Activated naive CD8-positive, alpha-beta T cell treated with anti-CD3 and anti-CD28 coated beads, Interleukin-2, amount 10 ng/mL, durations not matched to agents 7 days and 5 days (primary cell): Measurements from ENCODE around the gene KCNMA1. TPM values are rescaled to one million over a fixed set of nuclear protein-coding genes. Genes with fewer than 3 reads are reported as not detected.

Source experiments
- ATAC-seq: fragments of 150-1000 bp; cut with Tn5 transposase; one replicate; pipeline ENCODE4 v1.10.0; 2021; ENCODE audit warnings: low read depth, moderate library complexity
- POLR2A ChIA-PET: fragments of 350-600 bp; sonication (Branson Sonifier 250); formaldehyde crosslinking; loops from one replicate; lab custom pipeline; 2021; ENCODE audit warnings: antibody characterized with exemption; lab: Charles Lee
- DNase-seq: peaks from one replicate; pipeline ENCODE4 v3.0.0; 2021
- H3K27ac Mint-ChIP-seq: one replicate; pipeline ENCODE4 v1.8.0; 2022; ENCODE audit warnings: mild to moderate bottlenecking, mixed read lengths
- H3K27me3 Mint-ChIP-seq: one replicate; pipeline ENCODE4 v1.8.0; 2022; ENCODE audit warnings: mild to moderate bottlenecking, moderate library complexity, mixed read lengths
- H3K36me3 Mint-ChIP-seq: one replicate; pipeline ENCODE4 v1.8.0; 2021; ENCODE audit warnings: mild to moderate bottlenecking, mixed read lengths
- H3K4me1 Mint-ChIP-seq: one replicate; pipeline ENCODE4 v1.8.0; 2021; ENCODE audit warnings: mixed read lengths
- H3K4me3 Mint-ChIP-seq: one replicate; pipeline ENCODE4 v1.8.0; 2022; ENCODE audit warnings: mild to moderate bottlenecking, moderate library complexity, mixed read lengths
- H3K9me3 Mint-ChIP-seq: one replicate; pipeline ENCODE4 v1.8.0; 2021; ENCODE audit warnings: mixed read lengths
- total RNA-seq, 2 experiments: library from RNA; stranded (reverse); gene quantifications; one replicate each; pipeline ENCODE4 v1.2.3, GENCODE V29; 2021

Gene KCNMA1
- total RNA-seq, 2 experiments from 2014 or later: 0.39 to 0.54 TPM

DNA sequence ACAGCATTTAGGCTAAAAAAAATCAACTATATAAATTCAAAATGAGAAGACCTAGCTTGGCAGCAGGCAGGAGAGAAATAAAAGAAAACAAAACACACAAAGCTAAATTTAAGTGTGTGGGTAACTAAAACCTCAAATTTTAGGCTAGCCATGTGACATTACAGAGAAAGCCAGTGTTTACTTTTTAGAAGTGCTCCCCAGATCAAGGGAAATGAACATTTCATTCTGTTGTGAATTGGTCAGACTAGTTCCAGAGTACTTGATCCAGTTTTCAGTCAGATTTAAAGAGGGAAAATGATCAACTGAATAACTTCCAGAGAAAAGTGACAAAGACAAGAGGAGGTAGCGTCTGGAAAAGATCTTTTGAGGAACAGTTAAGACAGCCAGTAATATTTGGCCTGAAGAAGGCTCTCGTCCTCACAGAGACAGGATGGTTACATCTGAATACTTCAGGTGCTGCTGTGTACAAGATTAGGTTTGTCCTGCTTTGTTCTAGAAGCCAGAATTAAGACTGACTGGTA lies 563.4 kb downstream of the KCNMA1 start:
- Mint-ChIP-seq H3K36me3 (no peaks in the 10 kb centered on the region), H3K27me3 (peaks cover 5% of the 10 kb centered on the region), H3K27ac (no peak overlapping the region), H3K4me1 (no peaks in the 10 kb centered on the region), H3K9me3 (no peaks in the 10 kb centered on the region), H3K4me3 (no peak overlapping the region)
- DNase-seq: no peak
- ATAC-seq: no peak
- POLR2A ChIA-PET: no interaction called here

DNA sequence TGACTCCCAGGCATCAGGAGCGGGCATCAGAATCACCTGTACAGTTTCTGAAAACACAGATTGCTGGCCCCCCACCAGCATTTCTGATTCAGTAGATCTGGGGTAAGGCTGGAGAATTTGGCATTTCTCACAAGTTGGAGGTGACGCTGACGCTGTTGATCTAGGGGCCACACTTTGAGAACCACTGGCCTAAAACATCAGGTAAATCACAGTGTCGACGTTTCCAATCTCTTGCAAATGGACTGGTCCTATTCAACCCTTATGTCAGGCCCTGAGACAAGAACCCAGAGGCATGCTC lies 564.0 kb downstream of the KCNMA1 start:
- Mint-ChIP-seq H3K36me3 (no peaks in the 10 kb centered on the region), H3K9me3 (no peaks in the 10 kb centered on the region)
- ATAC-seq: no peak

DNA sequence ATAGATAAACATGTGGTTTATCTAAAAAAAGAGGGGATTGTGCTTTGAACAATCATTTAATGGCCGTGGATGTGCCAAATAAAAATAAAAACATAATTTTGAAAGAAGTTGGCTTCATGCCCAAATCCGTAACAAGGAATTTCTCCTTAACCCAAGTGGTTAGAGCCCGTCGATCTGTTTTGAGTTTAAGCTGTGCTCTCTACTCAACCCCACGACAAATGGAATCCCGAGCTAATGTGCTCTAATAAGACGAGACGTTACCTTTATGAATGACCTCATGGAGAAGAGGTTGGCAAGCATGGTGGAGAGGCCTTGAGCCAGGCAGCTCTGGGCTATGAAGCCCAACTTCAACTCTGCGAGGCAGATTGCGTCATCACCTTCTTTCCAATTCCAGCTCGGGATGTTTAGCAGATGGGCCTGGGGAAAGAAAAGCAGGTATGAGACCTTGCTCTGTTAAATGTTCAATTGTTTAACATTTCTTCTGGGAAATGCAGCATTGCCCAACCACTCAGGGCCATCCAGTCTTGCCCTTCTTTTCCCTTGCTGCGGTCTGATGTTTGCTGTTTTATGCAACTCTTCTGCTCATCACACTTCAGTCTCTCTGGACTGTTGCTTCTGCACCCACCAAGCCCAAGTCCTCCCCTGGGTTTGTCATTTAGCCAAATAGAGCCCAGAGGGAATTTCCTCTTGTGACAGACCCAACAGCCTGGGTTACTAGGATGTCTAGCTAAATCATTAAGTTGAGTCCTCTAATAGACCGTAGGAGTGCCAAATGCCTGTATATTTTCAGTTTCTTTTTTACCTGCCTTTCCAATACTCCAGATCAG lies 564.6 kb downstream of the KCNMA1 start:
- POLR2A ChIA-PET: no interaction called here

More for the DNA sequence above, 564.0 kb downstream of the KCNMA1 start:
- H3K27ac Mint-ChIP-seq: no peak overlapping the region
- DNase-seq: no peak
- H3K4me1 Mint-ChIP-seq: no peaks in the 10 kb centered on the region
- no peak overlapping the region for H3K4me3 Mint-ChIP-seq
- POLR2A ChIA-PET: no interaction called here
- peaks cover 5% of the 10 kb centered on the region for H3K27me3 Mint-ChIP-seq

DNA sequence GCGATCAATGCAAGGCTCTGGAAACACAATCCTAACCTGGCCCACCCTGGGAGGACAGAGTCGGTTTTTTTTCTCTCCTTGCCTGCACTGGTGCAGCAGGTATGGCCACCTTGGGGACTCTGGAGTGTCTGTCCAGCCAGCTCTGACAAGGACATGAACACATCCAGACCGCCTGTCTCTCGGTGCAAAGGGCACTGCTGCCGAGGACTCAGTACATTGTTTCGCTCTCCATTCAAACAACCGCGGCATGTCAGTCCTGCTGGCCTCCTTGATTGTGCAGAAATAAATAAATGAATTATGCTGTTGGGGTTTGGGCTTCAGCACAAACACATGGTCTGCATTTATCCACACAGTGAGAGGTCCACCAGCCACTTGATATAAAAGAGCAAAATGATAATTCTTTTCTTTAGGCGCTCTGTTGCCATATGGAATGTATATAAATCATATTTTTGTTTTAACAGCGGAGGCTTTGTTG lies 565.2 kb downstream of the KCNMA1 start:
- peaks cover 5% of the 10 kb centered on the region for H3K27me3 Mint-ChIP-seq
- DNase-seq (no peak), ATAC-seq (no peak)
- H3K4me1 Mint-ChIP-seq: no peaks in the 10 kb centered on the region
- no peak overlapping the region for H3K27ac Mint-ChIP-seq
- POLR2A ChIA-PET: no interaction called here
- no peaks in the 10 kb centered on the region for H3K36me3 Mint-ChIP-seq
- no peaks in the 10 kb centered on the region for H3K9me3 Mint-ChIP-seq
- no peak overlapping the region for H3K4me3 Mint-ChIP-seq

More for the DNA sequence above, 564.6 kb downstream of the KCNMA1 start:
- Mint-ChIP-seq H3K4me1 (no peaks in the 10 kb centered on the region), H3K27me3 (peaks cover 5% of the 10 kb centered on the region), H3K36me3 (no peaks in the 10 kb centered on the region), H3K9me3 (no peaks in the 10 kb centered on the region), H3K4me3 (no peak overlapping the region), H3K27ac (no peak overlapping the region)
- no peak for DNase-seq
- no peak for ATAC-seq

DNA sequence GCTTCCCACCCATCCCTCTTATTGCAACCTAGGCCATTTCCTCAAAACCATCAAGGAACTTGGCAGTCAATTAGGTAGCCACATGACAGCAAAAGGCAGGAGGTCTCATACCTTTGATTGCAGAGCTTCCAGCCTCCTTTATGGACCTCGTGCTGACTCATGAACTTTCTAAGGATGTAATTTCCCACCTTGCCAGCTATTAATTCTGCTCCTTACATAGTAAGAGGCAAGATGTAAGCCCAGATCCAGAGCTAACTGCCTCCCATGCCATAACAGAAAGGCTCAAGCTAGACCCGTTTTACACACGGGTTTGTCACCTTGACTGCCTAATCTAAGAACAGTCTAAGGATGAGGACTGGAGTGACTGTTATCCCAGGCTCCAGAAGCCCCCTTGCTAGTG lies 565.7 kb downstream of the KCNMA1 start:
- ATAC-seq (no peak), DNase-seq (no peak)
- Mint-ChIP-seq H3K36me3 (no peaks in the 10 kb centered on the region), H3K4me3 (no peak overlapping the region), H3K4me1 (no peaks in the 10 kb centered on the region), H3K27ac (no peak overlapping the region), H3K27me3 (peaks cover 5% of the 10 kb centered on the region), H3K9me3 (no peaks in the 10 kb centered on the region)
- POLR2A ChIA-PET: no interaction called here

DNA sequence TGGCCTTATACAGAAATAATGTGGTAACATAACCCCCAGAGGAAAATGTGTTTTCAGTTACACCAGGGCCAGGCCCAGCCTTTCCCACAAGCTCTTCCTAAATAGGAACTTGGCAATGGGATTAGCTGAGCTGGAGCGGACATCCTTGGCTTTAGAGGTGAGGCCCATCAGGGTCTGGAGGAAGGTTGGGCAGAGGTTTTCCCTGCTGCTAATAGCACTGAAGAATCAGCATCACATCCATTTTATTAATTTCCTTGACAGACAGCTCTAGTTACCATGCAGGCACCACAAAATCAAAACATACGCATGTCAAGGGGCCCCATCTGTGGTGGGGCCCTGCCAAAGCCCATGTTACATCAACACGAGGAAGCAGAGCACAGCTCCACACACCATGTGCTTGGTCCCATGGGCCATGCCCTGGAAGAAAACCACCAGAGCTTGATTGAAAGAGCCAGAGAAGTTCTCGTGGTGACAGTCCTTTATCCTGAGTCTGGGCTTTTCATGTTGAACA lies 566.6 kb downstream of the KCNMA1 start:
- Mint-ChIP-seq H3K27me3 (peaks cover 6% of the 10 kb centered on the region), H3K4me1 (no peaks in the 10 kb centered on the region), H3K9me3 (no peaks in the 10 kb centered on the region), H3K36me3 (no peaks in the 10 kb centered on the region), H3K27ac (no peak overlapping the region), H3K4me3 (no peak overlapping the region)
- DNase-seq: no peak
- POLR2A ChIA-PET: no interaction called here
- no peak for ATAC-seq

DNA sequence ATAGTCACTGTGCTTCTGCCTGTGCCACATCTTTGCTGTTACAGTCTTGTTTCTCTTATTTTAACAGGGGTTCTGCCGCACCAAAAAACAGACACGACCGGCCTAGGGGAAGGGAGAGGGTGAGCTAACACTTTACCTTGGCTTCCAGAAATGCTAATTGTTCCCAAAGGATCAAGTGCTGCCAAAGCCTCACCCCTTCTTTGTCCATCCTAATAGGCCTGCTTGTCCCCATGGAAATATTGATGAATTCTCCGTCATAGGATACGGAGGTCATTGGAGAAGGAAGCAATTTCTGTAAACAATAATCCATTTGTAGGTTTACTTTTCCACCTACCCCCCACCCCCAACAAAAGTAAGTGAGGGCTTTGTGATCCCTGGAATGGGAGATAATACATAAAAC lies 567.3 kb downstream of the KCNMA1 start:
- POLR2A ChIA-PET: no interaction called here
- ATAC-seq: no peak
- Mint-ChIP-seq H3K27me3 (peaks cover 8% of the 10 kb centered on the region), H3K36me3 (no peaks in the 10 kb centered on the region), H3K27ac (no peak overlapping the region), H3K9me3 (no peaks in the 10 kb centered on the region), H3K4me1 (no peaks in the 10 kb centered on the region), H3K4me3 (no peak overlapping the region)
- no peak for DNase-seq

DNA sequence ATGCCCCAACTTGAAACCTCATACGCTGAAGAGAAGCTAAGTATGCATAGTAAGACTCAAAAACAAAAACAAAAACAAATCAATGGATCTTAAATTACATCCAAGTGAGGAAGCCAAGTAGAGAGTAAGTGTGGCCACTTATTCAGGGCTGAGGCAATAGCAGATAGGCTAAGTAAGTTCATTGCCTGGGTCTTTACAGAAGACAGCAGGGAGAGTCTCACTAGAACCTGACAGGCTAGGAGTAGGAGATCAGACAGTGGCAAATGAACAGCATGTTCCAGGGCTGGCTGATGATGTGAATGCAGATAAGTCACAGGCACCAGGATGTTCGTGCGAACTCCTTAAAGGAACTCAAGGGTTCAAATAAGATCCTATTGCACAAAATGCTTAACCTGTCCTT lies 568.6 kb downstream of the KCNMA1 start:
- H3K27me3 Mint-ChIP-seq: peaks cover 6% of the 10 kb centered on the region
- POLR2A ChIA-PET: no interaction called here
- H3K36me3 Mint-ChIP-seq: no peaks in the 10 kb centered on the region
- no peaks in the 10 kb centered on the region for H3K9me3 Mint-ChIP-seq
- H3K4me1 Mint-ChIP-seq: no peaks in the 10 kb centered on the region
- ATAC-seq: no peak
- H3K27ac Mint-ChIP-seq: no peak overlapping the region
- DNase-seq: no peak
- H3K4me3 Mint-ChIP-seq: no peak overlapping the region

DNA sequence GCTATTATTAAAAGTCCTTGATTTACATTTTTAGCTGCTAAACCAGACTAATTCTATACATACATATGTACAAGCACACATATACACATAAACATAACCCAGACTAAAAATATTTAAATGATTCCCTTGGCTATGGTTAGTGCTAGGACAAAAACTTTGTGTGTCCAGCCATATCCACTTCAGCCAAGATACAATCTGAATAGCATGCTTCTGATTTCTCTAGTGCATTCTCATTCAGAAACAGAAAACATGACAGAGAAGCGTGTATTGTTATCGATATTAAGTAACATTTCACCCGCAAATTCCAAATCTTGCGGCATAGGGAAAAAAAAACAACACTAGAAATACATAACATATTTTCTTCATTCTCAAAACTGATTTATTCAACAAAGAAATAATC lies 569.3 kb downstream of the KCNMA1 start:
- Mint-ChIP-seq H3K4me1 (no peaks in the 10 kb centered on the region), H3K9me3 (no peaks in the 10 kb centered on the region), H3K27me3 (peaks cover 6% of the 10 kb centered on the region), H3K4me3 (no peak overlapping the region), H3K27ac (no peak overlapping the region), H3K36me3 (no peaks in the 10 kb centered on the region)
- DNase-seq (no peak), ATAC-seq (no peak)
- POLR2A ChIA-PET: no interaction called here

DNA sequence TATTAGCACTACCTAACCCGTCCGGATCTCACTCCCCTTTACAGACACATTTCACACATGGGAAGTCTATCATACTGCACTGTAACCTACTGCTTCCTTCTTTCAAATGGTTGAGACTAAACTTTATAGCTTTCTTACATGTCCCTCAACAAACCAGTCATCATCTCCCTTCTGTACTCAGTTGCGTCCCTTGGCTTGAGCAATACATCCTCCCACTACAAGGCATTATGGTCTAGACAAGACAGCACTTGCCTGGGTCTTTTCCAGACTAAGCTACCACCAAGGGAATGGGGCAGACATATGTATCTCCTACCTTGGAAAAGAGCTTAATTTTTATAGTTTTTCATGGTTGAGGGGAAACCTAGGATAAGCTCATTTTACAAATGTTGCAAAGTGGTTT lies 575.2 kb downstream of the KCNMA1 start:
- Mint-ChIP-seq H3K27me3 (peaks cover 19% of the 10 kb centered on the region), H3K4me3 (no peak overlapping the region), H3K27ac (no peak overlapping the region), H3K36me3 (no peaks in the 10 kb centered on the region), H3K4me1 (no peaks in the 10 kb centered on the region), H3K9me3 (no peaks in the 10 kb centered on the region)
- POLR2A ChIA-PET: no interaction called here
- ATAC-seq: no peak
- no peak for DNase-seq

DNA sequence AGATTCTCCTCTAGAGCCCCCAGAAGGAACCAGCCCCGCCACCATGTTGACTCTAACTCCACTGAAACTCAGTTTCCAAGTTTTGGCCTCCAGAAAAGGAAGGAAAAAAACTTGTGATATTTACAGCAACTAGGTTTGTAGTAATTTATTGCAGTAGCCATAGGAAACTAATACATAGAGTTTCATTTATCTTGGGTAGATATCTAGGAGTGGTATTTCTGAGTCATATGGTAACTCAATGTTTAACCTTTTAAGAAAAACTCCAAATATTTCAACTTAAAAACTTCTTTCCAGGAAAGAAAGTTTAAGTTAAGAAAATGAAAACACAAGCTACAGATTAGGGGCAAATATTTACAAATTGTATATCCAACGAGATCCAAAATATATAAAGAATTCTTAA lies 576.7 kb downstream of the KCNMA1 start:
- no peak overlapping the region for H3K4me3 Mint-ChIP-seq

DNA sequence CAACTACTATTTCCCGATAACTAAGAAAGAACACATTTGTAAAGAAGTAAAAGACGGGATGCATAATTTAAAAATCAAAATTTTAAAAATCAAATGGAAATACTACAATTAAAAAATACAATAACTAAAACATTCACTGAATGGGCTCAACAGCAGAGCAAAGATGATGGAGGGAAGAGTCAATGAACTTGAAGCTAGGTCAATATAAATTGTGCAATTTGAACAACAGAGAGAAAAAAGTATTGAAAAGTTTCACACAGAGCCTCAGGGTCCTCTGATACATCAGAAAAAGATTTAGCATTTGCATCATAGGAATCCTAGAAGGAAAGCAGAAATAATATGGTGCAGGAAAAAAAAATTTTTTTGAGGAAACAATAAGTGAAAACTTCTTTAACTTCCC lies 581.0 kb downstream of the KCNMA1 start:
- Mint-ChIP-seq H3K4me1 (no peaks in the 10 kb centered on the region), H3K36me3 (no peaks in the 10 kb centered on the region), H3K9me3 (peaks cover 1% of the 10 kb centered on the region), H3K4me3 (no peak overlapping the region), H3K27me3 (peaks cover 21% of the 10 kb centered on the region), H3K27ac (no peak overlapping the region)
- DNase-seq (no peak), ATAC-seq (no peak)
- POLR2A ChIA-PET: no interaction called here

More for the DNA sequence above, 576.7 kb downstream of the KCNMA1 start:
- peaks cover 21% of the 10 kb centered on the region for H3K27me3 Mint-ChIP-seq
- H3K4me1 Mint-ChIP-seq: no peaks in the 10 kb centered on the region
- ATAC-seq: no peak
- no peak for DNase-seq
- POLR2A ChIA-PET: no interaction called here
- no peaks in the 10 kb centered on the region for H3K36me3 Mint-ChIP-seq
- H3K27ac Mint-ChIP-seq: no peak overlapping the region
- peaks cover 1% of the 10 kb centered on the region for H3K9me3 Mint-ChIP-seq

DNA sequence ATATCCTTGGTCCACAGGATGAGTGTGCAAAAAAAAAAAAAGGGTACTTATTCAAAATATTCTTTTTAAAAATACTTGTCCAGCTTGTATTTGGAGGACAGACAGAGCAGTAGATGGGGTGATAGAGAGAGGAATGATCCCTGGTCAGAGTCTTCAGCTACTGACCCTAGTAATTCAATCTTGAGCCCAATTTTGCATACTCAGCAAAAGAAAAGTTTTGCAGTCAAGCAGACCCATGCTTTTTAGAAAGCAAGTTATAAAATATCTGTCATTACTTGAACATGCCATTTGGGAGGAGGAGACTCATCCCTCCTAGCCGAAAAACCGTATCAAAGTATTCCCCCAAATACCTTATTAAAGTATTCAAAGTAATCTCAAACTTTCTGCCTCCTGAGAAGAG lies 585.0 kb downstream of the KCNMA1 start:
- Mint-ChIP-seq H3K4me1 (no peaks in the 10 kb centered on the region), H3K27me3 (peaks cover 13% of the 10 kb centered on the region), H3K4me3 (no peak overlapping the region), H3K27ac (no peak overlapping the region), H3K36me3 (no peaks in the 10 kb centered on the region), H3K9me3 (peaks cover 1% of the 10 kb centered on the region)
- DNase-seq (no peak), ATAC-seq (no peak)
- POLR2A ChIA-PET: no interaction called here

DNA sequence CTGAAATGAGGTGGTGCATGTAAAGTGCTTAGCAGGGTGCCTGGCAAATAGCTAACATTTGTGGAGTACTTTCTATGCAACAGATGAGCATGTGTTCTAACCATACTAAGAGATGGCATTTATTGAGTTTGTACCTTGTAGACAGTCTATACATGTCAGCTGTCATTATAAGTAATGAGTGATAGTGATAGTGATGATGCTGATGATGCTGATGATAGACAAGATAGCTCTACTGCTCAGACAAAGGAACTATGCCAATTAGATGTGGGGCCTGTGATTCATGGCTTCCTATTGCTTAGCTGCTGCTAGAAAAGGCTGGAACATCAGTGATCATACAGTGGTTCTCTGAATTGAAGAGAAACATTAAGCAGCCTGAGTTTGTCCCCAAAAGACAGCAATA lies 585.8 kb downstream of the KCNMA1 start:
- ATAC-seq: no peak
- no peak overlapping the region for H3K4me3 Mint-ChIP-seq
- no peaks in the 10 kb centered on the region for H3K4me1 Mint-ChIP-seq
- H3K9me3 Mint-ChIP-seq: no peaks in the 10 kb centered on the region
- H3K27me3 Mint-ChIP-seq: peaks cover 11% of the 10 kb centered on the region
- DNase-seq: no peak
- no peak overlapping the region for H3K27ac Mint-ChIP-seq
- POLR2A ChIA-PET: no interaction called here
- H3K36me3 Mint-ChIP-seq: no peaks in the 10 kb centered on the region
